Hematopoietic multipotent progenitor cell (in vitro differentiated cells): Measurements from ENCODE around the gene DTNBP1. TPM values are rescaled to one million over a fixed set of nuclear protein-coding genes. Genes with fewer than 3 reads are reported as not detected.

Experiments used
- DNase-seq, 3 donors: peaks; one replicate each; pipeline ENCODE4 v3.0.0-alpha.2; 2011 to 2015; ENCODE audit warnings: low read depth in 2 of 3, low spot score in 2 of 3
- total RNA-seq: library from RNA; depleted of rRNA; stranded (reverse); fragments of >200 nt; gene quantifications from one replicate; pipeline ENCODE4 v1.2.3, GENCODE V29; 2012

Gene DTNBP1
- total RNA-seq, 1 donor: 17.5 TPM

DNA sequence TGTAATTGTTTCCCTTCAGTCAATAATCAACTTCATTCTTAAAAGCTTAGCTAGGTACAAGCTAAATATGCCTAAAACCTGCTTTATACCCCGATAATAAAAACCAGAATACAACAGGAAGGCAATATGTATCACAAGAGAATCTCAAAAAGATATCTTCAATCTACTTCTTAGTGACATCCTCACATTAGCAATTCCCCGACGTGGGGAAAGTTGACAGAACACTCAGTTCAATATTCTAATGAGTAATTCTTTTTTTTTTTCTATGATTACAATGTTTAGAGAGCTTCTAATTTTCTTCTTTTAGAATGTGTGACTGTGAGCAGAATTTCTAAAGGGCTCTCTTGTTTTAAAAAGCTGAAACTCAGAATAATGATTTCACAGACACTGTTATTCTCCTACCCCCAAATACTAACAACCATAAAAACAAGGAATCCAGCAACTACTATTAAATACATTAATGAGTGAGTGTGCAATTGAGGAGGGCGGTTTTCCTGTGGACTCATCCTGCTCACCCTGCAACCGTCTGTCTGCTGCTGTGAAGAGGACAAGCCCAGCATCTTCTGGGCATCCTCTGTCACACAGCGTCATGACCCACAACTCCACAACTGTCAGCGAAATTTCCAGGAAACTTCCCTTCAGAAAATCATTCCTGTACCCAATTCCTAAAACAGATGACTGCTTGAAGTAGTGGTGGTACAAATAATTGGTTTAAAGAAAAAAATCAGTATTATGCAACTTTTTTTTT lies 68.1 kb downstream of the DTNBP1 start:
- DNase-seq: no peak

DNA sequence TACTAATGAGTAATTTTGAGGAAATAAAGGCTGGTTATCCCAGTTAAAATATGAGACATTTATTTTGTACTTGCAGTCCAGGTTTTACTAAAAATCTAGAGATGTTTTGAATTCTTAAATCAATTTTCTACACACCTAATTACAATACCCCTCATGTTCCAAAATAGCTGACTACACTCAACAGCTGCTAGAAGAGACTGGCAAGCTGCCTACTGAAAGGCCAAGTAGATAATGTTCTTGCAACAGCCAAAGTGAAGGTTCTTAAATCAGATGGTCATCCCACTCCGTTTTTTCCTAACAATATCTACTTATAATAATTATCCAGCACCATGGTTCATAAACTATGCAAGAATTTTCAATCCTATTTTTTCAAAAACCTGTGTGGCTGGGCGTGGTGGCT lies 69.0 kb downstream of the DTNBP1 start:
- DNase-seq: no peak

DNA sequence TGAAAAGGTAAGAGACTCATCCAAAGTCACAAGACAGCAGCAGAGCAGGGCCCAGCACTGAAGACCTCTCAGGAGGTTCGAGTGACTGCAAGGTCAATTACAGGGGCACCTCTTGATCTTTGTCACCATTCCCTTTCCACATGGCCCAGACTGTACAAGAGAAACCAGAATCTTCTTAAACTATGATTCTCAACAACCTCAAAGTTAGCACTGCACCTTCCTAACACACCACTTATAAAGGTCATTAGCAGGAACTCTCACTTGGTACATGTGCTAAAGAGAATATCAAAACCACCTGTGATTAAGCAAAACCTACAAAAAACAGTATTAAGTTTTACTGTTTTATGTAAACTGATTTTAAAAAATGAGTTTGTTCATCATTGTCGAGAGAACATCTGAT lies 70.2 kb downstream of the DTNBP1 start:
- DNase-seq: no peak

DNA sequence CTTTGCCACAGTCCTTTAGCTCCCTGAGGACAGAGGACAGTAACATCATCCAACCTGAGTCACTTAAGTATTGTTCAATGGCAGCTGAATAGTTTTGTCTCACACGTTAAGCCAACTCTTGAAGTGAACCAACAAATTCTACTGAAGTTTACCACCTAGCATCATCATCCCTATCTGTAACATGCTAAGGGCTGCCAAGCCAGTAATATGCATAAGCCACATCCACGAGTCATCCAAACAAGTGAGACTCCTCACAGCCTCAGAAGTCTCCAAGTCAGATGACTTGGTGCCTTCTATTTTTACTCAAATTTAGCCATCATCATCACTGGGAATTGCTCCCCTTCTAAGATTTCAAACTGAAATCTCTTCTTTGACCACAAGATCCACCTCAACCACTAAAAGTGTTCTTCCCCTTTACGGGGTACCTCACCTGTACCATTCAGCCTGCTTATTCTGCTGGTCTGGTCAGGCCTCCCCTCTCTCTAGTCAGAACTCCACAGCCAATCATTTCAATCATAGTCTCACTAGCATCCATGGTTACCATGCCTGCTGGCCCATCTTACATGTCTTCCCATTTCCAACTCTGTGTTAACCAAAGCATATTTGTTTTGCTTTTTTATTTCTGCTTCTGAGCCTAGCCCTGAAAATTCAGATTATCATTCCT lies 73.7 kb downstream of the DTNBP1 start:
- DNase-seq: no peak

DNA sequence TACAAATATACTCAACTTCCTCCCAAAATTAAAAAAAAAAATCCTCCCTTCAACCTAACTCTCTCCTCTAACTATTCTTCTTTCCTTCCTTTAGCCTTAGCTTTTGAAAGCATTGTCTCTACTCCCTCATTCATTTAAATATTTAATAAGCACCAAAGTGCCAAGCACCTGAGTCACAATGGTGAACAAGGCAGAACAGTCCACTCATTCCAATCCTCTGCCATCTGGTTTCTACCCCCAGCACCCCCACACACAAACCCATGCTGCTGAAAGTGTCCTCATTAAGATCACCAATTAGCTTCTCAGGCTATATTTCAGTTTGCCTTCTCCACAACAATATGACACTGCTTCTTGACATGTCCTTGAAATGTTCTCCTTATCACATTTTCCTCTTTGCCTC lies 76.3 kb downstream of the DTNBP1 start:
- no peak for DNase-seq

DNA sequence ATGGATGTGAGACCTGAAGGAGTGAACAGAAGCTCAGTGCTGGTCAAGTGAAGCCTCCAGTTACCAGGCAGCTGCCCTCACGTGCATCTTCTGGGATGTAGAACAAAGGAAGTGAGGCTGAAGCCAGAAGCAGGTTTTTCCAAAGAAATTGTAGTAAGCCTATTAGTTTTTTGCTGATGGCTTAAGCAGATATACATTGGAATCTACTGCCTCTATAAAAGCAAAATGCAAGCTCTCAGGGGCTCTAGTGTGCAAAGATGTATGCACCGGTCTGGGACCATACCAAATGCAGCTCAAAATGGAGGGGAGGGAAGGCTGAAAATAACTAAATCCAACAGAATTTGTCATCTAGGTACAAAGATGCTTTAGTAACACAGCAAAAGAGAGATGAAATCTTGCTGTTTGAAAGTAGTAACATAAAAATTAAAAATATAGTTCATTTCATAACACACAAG lies 77.0 kb downstream of the DTNBP1 start:
- DNase-seq: no peak

DNA sequence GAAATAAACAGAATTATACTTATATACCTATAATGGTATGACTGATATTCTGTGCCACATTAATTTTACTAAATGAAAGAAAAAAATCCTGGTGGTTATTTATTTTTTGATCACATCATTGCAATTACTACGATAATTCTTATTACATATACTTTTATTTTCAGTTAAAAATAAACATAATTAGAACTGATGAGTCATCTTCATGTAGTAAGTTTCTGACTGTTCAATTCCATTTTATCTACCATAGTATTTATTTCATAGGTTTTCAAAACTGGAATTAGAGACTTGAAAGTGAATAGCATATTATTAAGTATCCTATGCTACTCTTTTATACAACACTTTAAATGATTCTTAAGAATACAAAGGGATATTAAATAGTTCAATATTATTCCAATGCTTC lies 80.3 kb downstream of the DTNBP1 start:
- no peak for DNase-seq

DNA sequence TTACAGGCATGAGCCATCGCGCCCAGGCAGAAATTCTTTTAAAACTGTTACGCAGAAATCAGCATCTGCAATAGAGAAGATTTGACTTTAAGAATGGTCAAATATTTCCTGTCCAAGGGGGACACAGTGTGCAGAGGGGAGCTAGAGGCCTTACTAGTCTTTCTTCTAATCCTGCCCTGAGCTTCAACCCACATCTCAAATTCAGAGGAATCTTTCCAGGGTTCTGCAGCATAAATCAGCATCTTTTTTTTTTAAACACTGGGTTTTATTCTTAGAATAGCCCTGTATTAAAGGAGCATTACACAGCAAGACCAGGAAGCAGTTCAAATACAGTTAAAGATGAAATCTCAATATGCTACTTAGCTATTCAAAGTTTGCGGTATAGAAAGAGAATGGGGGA lies 81.1 kb downstream of the DTNBP1 start:
- DNase-seq: no peak

DNA sequence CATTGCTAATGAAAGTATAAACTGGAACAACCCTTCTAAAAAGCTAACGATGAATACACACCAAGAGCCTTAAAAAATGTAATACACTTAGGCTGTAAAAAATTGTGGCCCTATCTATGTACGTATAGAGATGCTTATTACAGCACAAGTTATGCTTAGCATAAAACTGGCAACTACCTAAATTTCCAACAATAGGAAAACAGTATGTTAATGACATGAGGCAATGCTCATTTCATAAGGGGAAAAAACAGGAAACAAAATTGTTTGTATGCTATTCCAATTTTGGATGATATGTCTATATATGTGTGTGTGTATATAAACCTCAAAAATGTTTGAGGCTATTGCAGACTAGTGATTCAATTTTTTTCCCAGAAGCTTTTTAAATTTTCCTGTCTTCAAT lies 82.5 kb downstream of the DTNBP1 start:
- no peak for DNase-seq

DNA sequence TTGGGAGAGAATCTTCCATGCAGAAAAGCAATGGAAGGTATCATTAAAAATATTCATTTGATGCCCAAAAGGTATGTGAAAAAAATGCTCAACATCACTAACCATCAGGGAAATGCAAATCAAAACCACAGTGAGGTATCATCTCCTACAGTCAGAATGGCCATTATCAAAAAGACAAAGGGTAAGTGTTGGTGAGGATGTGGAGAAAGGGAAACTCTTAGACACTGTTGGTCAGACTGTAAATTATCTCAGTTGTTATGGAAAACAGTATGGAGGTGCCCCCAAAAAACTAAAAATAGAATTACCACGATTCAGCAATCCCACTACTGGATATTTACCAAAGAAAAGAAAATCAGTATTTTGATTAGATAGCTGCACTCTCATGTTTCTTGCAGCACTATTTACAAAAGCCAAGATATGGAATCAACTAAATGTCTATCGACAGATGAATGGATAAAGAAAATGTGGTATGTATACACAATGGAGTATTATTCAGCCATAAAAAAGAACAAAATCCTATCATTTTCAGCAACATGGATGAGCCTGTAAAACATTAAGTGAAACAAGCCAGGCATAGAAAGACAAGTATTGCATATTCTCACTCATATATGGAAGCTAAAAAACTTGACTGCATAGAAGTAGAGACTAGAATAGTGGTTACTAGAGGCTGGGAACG lies 84.0 kb downstream of the DTNBP1 start:
- DNase-seq: no peak

DNA sequence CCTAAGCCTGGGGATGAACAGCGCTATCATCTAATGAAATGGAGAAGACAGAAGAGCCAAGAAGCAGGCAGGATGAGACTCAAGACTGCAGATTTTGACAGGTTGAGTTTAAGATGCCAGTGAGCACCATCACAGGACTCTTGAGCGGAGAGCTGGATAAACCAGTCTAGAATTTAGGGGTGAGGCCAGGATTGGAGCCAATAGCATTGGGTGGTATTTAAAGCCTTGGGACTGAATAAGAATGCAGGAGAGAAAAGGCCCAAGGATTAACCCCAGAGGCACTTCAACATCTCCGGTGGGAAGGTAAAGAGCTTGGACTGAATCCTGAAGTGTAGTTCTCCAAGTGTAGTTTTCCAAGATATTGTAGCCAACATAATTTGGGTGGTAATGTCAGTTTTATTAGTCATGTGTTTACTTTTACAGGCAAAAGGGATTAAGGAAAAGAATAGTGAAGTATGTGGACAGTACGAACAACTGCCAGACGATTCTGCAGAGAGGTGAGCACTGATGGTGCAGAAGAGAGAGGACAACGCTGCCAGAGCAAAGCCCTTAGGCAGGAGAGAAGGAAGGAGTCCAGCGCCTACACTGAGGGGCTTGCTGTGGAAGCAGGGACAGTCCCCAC lies 85.2 kb downstream of the DTNBP1 start:
- DNase-seq: no peak

DNA sequence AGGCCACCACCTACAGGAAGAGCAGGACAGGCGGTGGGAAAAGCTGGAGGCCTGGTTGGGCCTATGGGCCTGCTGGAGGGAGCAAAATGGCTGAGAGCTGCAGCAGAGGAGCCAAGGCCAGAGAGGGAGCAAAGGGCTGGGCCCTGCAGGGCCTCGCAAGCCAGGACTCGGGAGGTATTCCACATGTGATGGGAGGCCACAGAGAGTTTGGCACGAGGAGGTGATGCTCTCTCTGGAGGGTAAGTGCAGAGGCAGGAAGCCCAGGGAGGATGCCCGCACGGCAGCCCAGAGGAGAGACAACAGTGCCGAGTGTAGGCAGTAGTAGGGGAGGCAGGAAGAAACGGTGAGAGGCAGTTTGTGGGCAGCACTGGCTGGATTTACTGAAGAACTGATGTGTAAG lies 85.7 kb downstream of the DTNBP1 start:
- DNase-seq: no peak

DNA sequence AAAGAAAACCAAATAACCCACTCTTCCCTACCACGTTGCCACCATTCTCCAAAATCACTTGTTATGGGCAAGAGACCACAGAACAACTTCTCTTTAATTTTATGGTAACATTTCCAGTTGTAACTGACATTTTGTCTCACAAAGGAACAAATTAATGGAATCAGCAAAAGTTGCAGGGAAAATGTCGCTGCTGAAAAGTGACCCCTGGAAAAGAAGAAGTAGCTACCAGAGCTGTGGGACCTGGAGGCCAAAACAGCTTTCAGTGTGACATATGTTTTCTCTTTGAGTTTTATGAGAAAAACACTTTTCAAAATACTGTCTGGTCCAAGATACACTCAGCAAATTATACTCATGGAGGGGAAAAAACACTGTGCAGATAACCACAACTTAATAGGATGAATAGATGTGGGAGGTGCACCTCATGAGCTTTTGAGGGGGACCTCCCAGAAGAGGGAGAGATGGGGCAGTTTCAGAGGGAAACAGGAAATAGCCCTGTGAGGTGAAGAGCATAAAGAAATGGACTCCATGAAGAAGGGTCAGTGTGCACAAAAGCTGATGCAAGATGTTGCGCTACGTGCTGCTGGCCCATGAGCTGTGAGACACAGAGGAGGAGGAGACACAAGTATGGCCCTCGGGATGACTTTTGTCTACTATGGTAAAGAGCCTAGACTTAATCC lies 87.3 kb downstream of the DTNBP1 start:
- no peak for DNase-seq

DNA sequence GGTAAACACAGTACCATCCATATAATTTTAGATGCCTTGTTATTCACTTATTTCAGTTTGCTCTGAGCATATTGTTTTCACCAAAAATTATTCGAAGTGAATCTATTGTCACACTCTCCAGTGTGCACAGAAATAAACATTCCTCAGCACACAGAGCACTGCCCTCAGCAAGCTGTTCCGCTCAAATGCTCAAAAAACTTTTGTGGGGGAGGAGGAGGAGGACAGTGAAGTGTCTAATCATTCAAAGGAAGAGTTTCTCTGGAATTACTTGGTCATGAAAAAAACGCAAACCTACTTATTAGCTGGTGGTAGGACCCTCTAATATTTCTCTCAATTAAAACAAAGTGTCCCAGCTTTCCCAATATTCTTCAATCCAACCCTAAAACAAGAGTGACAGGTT lies 88.3 kb downstream of the DTNBP1 start:
- no peak for DNase-seq

DNA sequence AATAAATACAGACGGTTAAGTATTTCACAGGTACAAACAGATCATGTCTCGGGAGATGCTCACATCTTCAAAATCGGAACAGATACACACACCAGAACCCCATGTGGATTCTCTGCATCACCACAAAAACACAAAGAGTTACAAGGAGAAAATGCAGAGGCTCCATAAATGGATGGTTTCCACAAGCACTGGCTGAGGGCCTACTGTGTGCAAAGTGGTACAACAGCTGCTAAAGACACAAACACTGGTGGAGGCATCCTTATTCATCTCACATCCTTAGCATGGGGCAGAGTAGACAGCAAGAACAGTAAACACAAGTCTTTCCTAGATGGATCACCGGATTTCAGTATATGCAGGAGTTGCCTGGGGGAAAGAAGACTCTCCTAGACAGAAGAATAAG lies 88.8 kb downstream of the DTNBP1 start:
- DNase-seq: no peak

DNA sequence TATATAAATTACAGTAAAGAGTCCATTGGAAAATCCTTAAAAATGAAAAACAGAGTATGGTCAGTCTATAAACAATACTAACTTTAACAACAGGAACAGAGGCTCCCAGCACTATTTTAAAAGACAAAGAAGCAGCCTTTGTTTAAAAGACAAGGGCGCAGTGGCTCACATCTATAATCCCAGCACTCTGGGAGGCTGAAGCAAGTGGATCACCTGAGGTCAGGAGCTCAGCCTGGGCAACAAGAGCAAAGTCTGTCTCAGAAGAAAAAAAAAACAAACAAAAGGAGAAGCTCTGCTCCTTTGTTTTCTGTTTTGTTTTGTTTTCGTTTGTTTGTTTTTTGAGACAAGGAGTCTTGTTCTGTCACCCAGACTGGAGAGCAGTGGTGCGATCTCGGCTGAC lies 89.4 kb downstream of the DTNBP1 start:
- no peak for DNase-seq

DNA sequence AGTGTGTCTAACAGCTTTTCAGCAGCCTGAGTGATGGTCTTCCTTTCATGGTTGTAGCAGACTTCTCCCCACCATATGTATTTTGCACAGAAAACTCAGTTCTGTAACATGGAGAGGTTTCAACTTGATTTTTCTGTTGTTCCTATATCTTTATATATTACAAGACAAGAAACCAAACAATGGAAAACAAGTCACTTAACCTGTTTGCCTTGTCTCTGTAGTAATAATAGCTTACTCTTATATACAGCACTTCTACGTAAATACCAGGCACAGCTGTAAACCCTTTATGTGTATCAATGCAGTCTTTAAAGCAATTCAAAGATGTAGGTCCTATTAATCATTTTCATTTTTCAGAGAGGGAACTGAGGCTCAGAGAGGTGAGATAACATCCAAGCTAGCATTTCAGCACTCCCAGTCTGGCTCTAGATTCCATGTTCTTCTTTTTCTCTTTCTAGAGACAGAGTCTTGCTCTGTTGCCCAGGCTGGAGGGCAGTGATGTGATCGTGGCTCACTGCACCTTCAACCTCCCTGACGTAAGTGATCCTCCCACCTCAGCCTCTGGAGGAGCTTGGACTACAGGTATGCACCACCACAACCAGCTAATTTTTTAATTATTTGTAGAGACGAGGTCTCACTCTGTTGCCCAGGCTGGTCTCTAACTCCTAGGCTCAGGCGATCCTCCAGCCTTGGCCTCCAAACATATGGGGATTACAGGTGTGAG lies 90.4 kb downstream of the DTNBP1 start:
- DNase-seq: no peak

DNA sequence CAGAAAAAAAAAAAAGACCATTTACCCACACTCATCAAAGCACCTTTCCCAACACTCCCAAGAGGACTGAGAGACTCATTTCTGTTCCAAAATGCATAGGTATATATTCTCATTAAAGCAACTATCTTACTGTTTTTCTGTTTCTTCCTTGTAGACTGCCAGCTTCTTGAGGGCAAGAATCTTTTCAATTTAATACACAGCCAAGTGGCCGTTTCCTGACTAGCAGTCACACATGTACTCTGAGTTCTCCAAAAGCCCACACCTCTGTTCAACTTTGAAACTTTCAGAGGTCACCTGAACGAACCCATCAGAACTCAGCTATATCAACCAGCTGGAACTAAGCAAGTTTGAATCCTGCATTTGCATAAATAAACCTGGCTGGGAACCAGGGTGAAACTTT lies 92.7 kb downstream of the DTNBP1 start:
- DNase-seq: no peak

DNA sequence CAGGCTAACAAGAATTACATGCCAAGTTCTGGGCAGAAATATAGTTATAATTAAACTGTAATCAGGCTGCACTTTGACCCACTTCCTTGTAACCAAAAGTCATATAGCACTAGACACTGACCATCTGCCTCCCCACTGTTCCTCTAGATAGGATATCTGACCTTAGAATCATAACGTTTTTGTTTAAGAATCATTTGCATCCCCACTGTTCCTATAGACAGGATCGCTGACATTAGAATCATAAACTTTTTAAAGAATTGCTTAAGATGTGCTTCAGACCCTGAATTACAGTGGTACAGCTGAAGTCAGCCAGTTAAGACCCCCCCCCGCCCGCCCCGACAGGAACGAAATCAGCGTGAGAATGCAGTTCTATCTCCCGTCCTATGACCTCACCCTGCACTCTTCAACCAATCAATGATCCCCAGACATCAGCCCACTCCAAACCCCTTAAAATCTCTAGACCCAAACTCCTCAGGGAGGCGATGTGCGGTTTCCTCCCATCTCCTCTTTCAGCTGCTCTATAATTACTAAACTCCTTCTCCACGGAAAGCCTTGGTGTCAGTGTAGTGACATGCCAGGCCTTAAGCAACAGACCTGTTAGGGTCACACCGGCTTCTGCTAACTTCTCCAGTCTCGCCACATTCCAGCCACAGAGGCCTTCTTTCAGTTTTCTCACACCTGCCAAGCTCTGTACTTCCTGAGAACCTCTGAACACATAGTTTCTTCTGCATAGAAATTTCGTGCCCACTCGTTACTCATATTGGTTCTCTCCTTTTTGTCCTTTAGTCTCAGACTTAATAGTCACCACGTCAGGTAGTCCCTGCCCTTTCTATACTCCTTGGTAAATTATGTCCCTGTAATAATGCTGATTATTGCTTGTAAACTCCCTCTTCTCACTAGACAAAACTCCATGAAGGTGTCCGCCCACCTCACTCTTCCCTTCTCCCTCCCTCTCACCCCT lies 93.5 kb downstream of the DTNBP1 start:
- no peak for DNase-seq
